Measurements from ENCODE around the gene PAX2. TPM values are rescaled to one million over a fixed set of nuclear protein-coding genes. Genes with fewer than 3 reads are reported as not detected.
A peak's percentile ranks its signal among the peaks of the same experiment; 100 is the strongest.

The PAX2 gene
- total RNA-seq, 1 experiment from 2014 or later = not detected

DNA sequence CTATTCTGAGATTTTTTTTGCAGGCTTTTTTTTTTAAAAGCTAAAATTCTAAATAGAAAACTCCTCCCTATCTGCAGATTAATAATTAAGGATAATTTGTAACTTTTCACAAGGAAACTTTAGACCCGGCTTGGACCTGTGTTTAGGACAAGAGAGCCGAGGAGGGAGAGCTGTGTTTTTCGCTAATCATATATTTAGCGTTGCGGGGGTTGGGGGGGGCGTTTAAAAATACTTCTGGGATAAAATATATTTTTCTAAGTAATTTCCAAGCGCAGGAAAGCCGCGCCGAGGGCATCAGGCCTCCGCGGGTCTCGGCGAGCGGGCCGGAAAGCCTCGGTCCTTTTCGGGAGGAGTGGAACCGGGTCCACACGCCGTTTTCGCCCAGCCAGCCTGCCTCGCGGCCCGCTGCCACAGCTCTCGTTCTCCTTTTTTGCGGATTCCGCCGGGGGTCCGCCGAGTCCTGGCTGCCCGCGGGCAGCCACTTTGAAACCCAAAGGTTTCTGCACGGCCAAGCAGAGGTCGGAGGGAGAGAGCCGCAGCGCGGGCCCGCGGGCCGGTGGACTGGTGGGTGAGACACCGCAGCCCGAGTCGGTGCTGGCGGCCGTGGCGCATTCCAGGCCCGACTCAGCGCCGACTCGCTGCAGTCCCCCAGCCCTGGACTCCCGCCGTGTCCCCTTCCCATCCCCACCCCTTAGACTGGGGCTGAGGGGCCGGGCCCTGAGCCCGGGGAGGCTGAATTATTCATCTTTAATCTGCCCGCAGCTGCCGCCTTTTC is 2.3 kb downstream of the PAX2 start:
- Histone ChIP-seq H3K27me3 (ENCODE audit: insufficient read depth, low read length) (peaks cover 87% of the 10 kb centered on the region), H2BK12ac (ENCODE audit: insufficient read length, low read depth, low read length) (no peak overlapping the region), H4K91ac (ENCODE audit: insufficient read length, low read depth, low read length) (no peak overlapping the region), H3K4me2 (ENCODE audit: insufficient read depth, insufficient read length, low read length) (no peak overlapping the region), H3K23me2 (ENCODE audit: insufficient read length, low read depth, low read length, poor library complexity, severe bottlenecking) (peaks cover 8% of the 10 kb centered on the region), H3K9ac (ENCODE audit: extremely low read depth, insufficient read length, low read length) (no peak overlapping the region), H4K8ac (replicated peaks; ENCODE audit: insufficient read length, low read depth, low read length) (no peak overlapping the region), H2BK120ac (ENCODE audit: low read depth, low read length, poor library complexity, severe bottlenecking) (no peak overlapping the region), H3K14ac (ENCODE audit: insufficient read depth, low read length) (no peak overlapping the region), H3K79me1 (ENCODE audit: insufficient read depth, low read depth, low read length, poor library complexity, severe bottlenecking) (no peaks in the 10 kb centered on the region), H3K9me3 (ENCODE audit: control insufficient read depth, low read depth, low read length) (no peaks in the 10 kb centered on the region), H2AFZ (ENCODE audit: low read length) (no peak overlapping the region), H3K4me1 (ENCODE audit: insufficient read depth, low read length) (no peaks in the 10 kb centered on the region), H3K79me2 (ENCODE audit: insufficient read depth, low read length) (no peaks in the 10 kb centered on the region), H3K23ac (ENCODE audit: insufficient read length, low read depth, low read length) (no peak overlapping the region), H3K4ac (ENCODE audit: low read depth, low read length) (no peak overlapping the region), H4K5ac (ENCODE audit: insufficient read length, low read depth, low read length) (no peak overlapping the region), H2AK5ac (ENCODE audit: insufficient read length, low read length) (no peak overlapping the region), H3T11ph (ENCODE audit: low read length) (no peak overlapping the region), H3K18ac (ENCODE audit: insufficient read length, low read depth, low read length) (no peak overlapping the region), H3K56ac (ENCODE audit: insufficient read length, low read depth, low read length) (no peak overlapping the region), H3K27ac (ENCODE audit: insufficient read length, low read depth, low read length) (no peak overlapping the region), H4K20me1 (ENCODE audit: control insufficient read depth, insufficient read depth, insufficient read length) (peaks cover 7% of the 10 kb centered on the region), H2BK15ac (ENCODE audit: low read depth, low read length) (no peak overlapping the region), H2BK20ac (ENCODE audit: low read depth, low read length, poor library complexity, severe bottlenecking) (no peak overlapping the region), H2BK5ac (ENCODE audit: insufficient read length, low read length) (no peak overlapping the region)
- H3K4me1 Mint-ChIP-seq = peaks cover 15 to 48% of the 10 kb centered on the region in 2 experiments
- peaks cover 3 to 6% of the 10 kb centered on the region in 2 experiments; a peak in 3 of 5 replicates for H3K9me3 Mint-ChIP-seq
- WGBS (ENCODE audit: extremely low coverage, insufficient read length, low lambda C conversion rate) = no CpG with 5 or more reads among the region's 57 CpGs
- 0 out of 7 replicates have a peak, but pooled peaks cover 0 to 1% (median 0%) of the 10 kb centered on the region in 3 experiments for H3K36me3 Mint-ChIP-seq (ENCODE audit: insufficient read depth in 1 of 3, low read depth in 3 of 3)
- H3K27ac Mint-ChIP-seq = no peak overlapping the region
- TF ChIP-seq, protein P1, sequence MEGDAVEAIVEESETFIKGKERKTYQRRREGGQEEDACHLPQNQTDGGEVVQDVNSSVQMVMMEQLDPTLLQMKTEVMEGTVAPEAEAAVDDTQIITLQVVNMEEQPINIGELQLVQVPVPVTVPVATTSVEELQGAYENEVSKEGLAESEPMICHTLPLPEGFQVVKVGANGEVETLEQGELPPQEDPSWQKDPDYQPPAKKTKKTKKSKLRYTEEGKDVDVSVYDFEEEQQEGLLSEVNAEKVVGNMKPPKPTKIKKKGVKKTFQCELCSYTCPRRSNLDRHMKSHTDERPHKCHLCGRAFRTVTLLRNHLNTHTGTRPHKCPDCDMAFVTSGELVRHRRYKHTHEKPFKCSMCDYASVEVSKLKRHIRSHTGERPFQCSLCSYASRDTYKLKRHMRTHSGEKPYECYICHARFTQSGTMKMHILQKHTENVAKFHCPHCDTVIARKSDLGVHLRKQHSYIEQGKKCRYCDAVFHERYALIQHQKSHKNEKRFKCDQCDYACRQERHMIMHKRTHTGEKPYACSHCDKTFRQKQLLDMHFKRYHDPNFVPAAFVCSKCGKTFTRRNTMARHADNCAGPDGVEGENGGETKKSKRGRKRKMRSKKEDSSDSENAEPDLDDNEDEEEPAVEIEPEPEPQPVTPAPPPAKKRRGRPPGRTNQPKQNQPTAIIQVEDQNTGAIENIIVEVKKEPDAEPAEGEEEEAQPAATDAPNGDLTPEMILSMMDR (conservative IDR thresholded peaks at IDR 0.05) = no peak
- peak overlapping the region in 1 of 2 experiments; percentile 46; a peak in 1 of 5 replicates for H3K4me3 Mint-ChIP-seq
- peaks cover 100% of the 10 kb centered on the region for H3K27me3 Mint-ChIP-seq (ENCODE audit: low read depth)
- peak; percentile 64 for DNase-seq
